Liver (tissue), 3 donors: ENCODE measurements around the gene BCAR3.

ENCODE experiments used
- ATF3 ChIP-seq: IDR thresholded peaks from 2 replicates; pipeline ENCODE4 v1.6.1; 2016; ENCODE audit warnings: antibody characterized with exemption
- CTCF ChIP-seq: fragments of 150-350 bp; IDR thresholded peaks from 2 replicates; pipeline ENCODE4 v1.5.1; 2017; ENCODE audit warnings: improper control_type of control experiment, low read depth, low read length; ENCODE audit not compliant: missing input control
- GABPA ChIP-seq, 2 donors: IDR thresholded peaks in 1 of 2; conservative IDR thresholded peaks in 1 of 2; 2 replicates each; pipeline ENCODE4 v1.6.1; 2016; ENCODE audit warnings: antibody characterized with exemption in 2 of 2, mild to moderate bottlenecking in 1 of 2, moderate library complexity in 1 of 2
- RAD21 ChIP-seq, 2 donors: IDR thresholded peaks; 2 replicates each; pipeline ENCODE4 v1.6.1; 2016; ENCODE audit warnings: antibody characterized with exemption in 2 of 2, mild to moderate bottlenecking in 2 of 2
- SP1 ChIP-seq: IDR thresholded peaks from 2 replicates; pipeline ENCODE4 v1.6.1; 2018; ENCODE audit warnings: antibody characterized with exemption, mild to moderate bottlenecking
- TAF1 ChIP-seq: conservative IDR thresholded peaks from 2 replicates; pipeline ENCODE4 v1.6.1; 2016; ENCODE audit warnings: antibody characterized with exemption, mild to moderate bottlenecking
- TF ChIP-seq, protein P1 (sequence below): IDR thresholded peaks from 2 replicates; pipeline ENCODE4 v1.6.1; 2016; ENCODE audit warnings: antibody characterized with exemption
- donor health status: healthy.
- donor health status: healthy.

DNA sequence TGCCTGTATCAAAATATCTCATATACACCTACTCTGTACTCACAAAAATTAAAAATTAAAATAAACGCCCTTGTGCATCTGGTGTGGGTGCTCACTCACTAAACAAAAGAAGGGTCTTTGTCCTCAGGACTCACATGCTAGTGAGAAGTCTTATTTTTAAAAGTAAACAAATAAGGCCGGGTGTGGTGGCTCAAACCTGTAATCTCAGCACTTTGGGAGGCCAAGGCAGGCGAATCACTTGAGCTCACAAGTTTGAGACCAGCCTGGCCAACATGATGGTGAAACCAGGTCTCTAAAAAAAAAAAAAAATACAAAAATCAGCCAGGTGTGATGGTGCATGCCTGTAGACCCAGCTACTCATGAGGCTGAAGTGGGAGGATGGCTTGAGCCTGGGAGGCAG, 51.5 kb downstream of the BCAR3 start:
- TF ChIP-seq, protein P1, sequence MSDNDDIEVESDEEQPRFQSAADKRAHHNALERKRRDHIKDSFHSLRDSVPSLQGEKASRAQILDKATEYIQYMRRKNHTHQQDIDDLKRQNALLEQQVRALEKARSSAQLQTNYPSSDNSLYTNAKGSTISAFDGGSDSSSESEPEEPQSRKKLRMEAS, result no peak
- no peak for TF ChIP-seq TAF1
- no peak for TF ChIP-seq CTCF
- no peak for TF ChIP-seq RAD21 (IDR thresholded peaks at IDR 0.05)
- no peak for TF ChIP-seq GABPA (IDR thresholded peaks at IDR 0.05 in 1 of 2, conservative IDR thresholded peaks at IDR 0.05 in 1 of 2)
- TF ChIP-seq SP1, result no peak
- no peak for TF ChIP-seq ATF3
